IMR-90 (cell line): Measurements from ENCODE around the gene SORBS1. TPM values are rescaled to one million over a fixed set of nuclear protein-coding genes. Genes with fewer than 3 reads are reported as not detected.

ENCODE experiments used
- ATAC-seq: fragments of 200-7000 bp; cut with Tn5 transposase; 2 replicates; pipeline ENCODE4 v1.9.1; 2020; ENCODE audit warnings: low read depth, mild to moderate bottlenecking, moderate library complexity
- BruUV-seq: library from RNA; stranded (reverse); fragments of 400-500 nt; replicated peaks from 2 replicates; lab custom pipeline; 2021; lab: Mats Ljungman, UMichigan
- CTCF ChIA-PET: fragments of 300-600 bp; formaldehyde crosslinking; extraction: SDS; loops from one replicate; lab custom pipeline; 2021; ENCODE audit warnings: antibody characterized with exemption; lab: Yijun Ruan, JAX
- POLR2A ChIA-PET: fragments of 300-600 bp; sonication (Branson Sonifier 250); formaldehyde crosslinking; loops from one replicate; lab custom pipeline; 2022; ENCODE audit warnings: antibody characterized with exemption; ENCODE audit not compliant: unreplicated experiment; lab: Charles Lee
- DNase-seq: peaks from one replicate; pipeline ENCODE4 v3.0.0; 2013
- H2AFZ ChIP-seq: replicated peaks from 2 replicates; pipeline ENCODE3; 2013; ENCODE audit warnings: low read length, mild to moderate bottlenecking; ENCODE audit not compliant: poor library complexity
- H2AK5ac ChIP-seq: 2 replicates; pipeline ENCODE4 v1.6.1; 2013; ENCODE audit warnings: low read depth, low read length, inconsistent platforms
- H2AK9ac ChIP-seq: replicated peaks from 2 replicates; pipeline ENCODE3; 2013; ENCODE audit warnings: mild to moderate bottlenecking, low read depth, low read length, moderate library complexity; ENCODE audit not compliant: poor library complexity
- H2BK120ac ChIP-seq: 2 replicates; pipeline ENCODE4 v1.6.1; 2013; ENCODE audit warnings: low read depth, low read length, inconsistent platforms
- H2BK15ac ChIP-seq: 3 replicates; pipeline ENCODE4 v1.6.1; 2013; ENCODE audit warnings: low read depth, low read length, inconsistent platforms
- H2BK20ac ChIP-seq: 2 replicates; pipeline ENCODE4 v1.6.1; 2013; ENCODE audit warnings: low read depth, mild to moderate bottlenecking, inconsistent platforms, low read length, moderate library complexity
- H2BK5ac ChIP-seq: 2 replicates; pipeline ENCODE4 v1.6.1; 2013; ENCODE audit warnings: mild to moderate bottlenecking, low read depth, low read length, inconsistent platforms; ENCODE audit not compliant: poor library complexity, severe bottlenecking
- H3K14ac ChIP-seq: replicated peaks from 2 replicates; pipeline ENCODE4 v1.6.1; 2013; ENCODE audit warnings: low read depth, low read length, inconsistent platforms
- H3K18ac ChIP-seq: 2 replicates; pipeline ENCODE4 v1.6.1; 2013; ENCODE audit warnings: low read depth, low read length, control low read depth
- H3K23ac ChIP-seq: 2 replicates; pipeline ENCODE4 v1.6.1; 2013; ENCODE audit warnings: low read depth, low read length, inconsistent platforms
- H3K27ac ChIP-seq: 2 replicates; pipeline ENCODE4 v1.5.1; 2013; ENCODE audit warnings: mild to moderate bottlenecking, control low read depth, low read length; ENCODE audit not compliant: insufficient read depth
- H3K27me3 ChIP-seq: 2 replicates; pipeline ENCODE4 v1.6.1; 2013; ENCODE audit warnings: low read length; ENCODE audit not compliant: control insufficient read depth, insufficient read depth
- H3K36me3 ChIP-seq: 2 replicates; pipeline ENCODE4 v1.6.1; 2013; ENCODE audit warnings: low read length, mixed read lengths; ENCODE audit not compliant: control insufficient read depth, insufficient read depth
- H3K4ac ChIP-seq: 2 replicates; pipeline ENCODE4 v1.6.1; 2013; ENCODE audit warnings: low read depth, low read length, inconsistent platforms
- H3K4me1 ChIP-seq: 2 replicates; pipeline ENCODE4 v1.6.1; 2013; ENCODE audit warnings: low read length, mixed read lengths; ENCODE audit not compliant: control insufficient read depth, insufficient read depth
- H3K4me2 ChIP-seq: 2 replicates; pipeline ENCODE4 v1.6.1; 2013; ENCODE audit warnings: low read depth, mild to moderate bottlenecking, control low read depth, low read length, moderate library complexity
- H3K4me3 ChIP-seq: 2 replicates; pipeline ENCODE4 v1.5.1; 2013; ENCODE audit warnings: low read depth, mild to moderate bottlenecking, control low read depth, low read length, moderate library complexity; ENCODE audit not compliant: insufficient read depth
- H3K56ac ChIP-seq: 2 replicates; pipeline ENCODE4 v1.6.1; 2013; ENCODE audit warnings: low read length, inconsistent platforms; ENCODE audit not compliant: insufficient read depth; ENCODE audit errors: extremely low read depth
- H3K79me1 ChIP-seq, 2 experiments: 2 replicates each; pipeline ENCODE4 v1.6.1; 2013; ENCODE audit warnings: low read length in 2 of 2, inconsistent platforms in 1 of 2, low read depth in 1 of 2
- H3K9ac ChIP-seq: 2 replicates; pipeline ENCODE4 v1.6.1; 2013; ENCODE audit warnings: low read depth, low read length, control low read depth
- H3K9me1 ChIP-seq: 2 replicates; pipeline ENCODE4 v1.6.1; 2013; ENCODE audit warnings: low read length, inconsistent platforms; ENCODE audit not compliant: insufficient read depth
- H3K9me3 ChIP-seq: 2 replicates; pipeline ENCODE4 v1.6.1; 2013; ENCODE audit warnings: low read length; ENCODE audit not compliant: control insufficient read depth, insufficient read depth
- H4K20me1 ChIP-seq: 2 replicates; pipeline ENCODE4 v1.6.1; 2013; ENCODE audit warnings: low read length, inconsistent platforms; ENCODE audit not compliant: insufficient read depth
- H4K5ac ChIP-seq: 2 replicates; pipeline ENCODE4 v1.6.1; 2013; ENCODE audit warnings: mild to moderate bottlenecking, low read depth, low read length, control low read depth
- H4K8ac ChIP-seq, 2 experiments: 2 replicates each; pipeline ENCODE4 v1.6.1; 2013; ENCODE audit warnings: low read depth in 2 of 2, low read length in 2 of 2, control low read depth in 1 of 2, inconsistent platforms in 1 of 2
- H4K91ac ChIP-seq: 2 replicates; pipeline ENCODE4 v1.6.1; 2013; ENCODE audit warnings: low read depth, low read length, inconsistent platforms; ENCODE audit not compliant: insufficient read depth
- BHLHE40 ChIP-seq: fragments of 150-350 bp; IDR thresholded peaks from 2 replicates; pipeline ENCODE4 v1.6.1; 2016; ENCODE audit warnings: mild to moderate bottlenecking, low read depth, low read length
- FOS ChIP-seq: fragments of 150-350 bp; IDR thresholded peaks from 2 replicates; pipeline ENCODE4 v1.6.1; 2016; ENCODE audit warnings: low read depth, low read length
- MAFK ChIP-seq: IDR thresholded peaks from 2 replicates; pipeline ENCODE4 v1.6.1; 2012; ENCODE audit warnings: low read depth, low read length, improper control_type of control experiment
- MXI1 ChIP-seq: IDR thresholded peaks from 2 replicates; pipeline ENCODE4 v1.6.1; 2012; ENCODE audit warnings: low read depth, mild to moderate bottlenecking, low read length, moderate library complexity, borderline replicate concordance
- NFE2L2 ChIP-seq: fragments of 150-350 bp; IDR thresholded peaks from 2 replicates; pipeline ENCODE4 v1.6.1; 2016; ENCODE audit warnings: low read depth, mild to moderate bottlenecking, low read length
- RAD21 ChIP-seq: IDR thresholded peaks from 2 replicates; pipeline ENCODE4 v1.6.1; 2012; ENCODE audit warnings: low read length, improper control_type of control experiment
- RCOR1 ChIP-seq: IDR thresholded peaks from 2 replicates; pipeline ENCODE4 v1.6.1; 2012; ENCODE audit warnings: mild to moderate bottlenecking, low read length, improper control_type of control experiment; ENCODE audit not compliant: insufficient replicate concordance
- RFX5 ChIP-seq: IDR thresholded peaks from 2 replicates; pipeline ENCODE4 v1.8.0; 2012; ENCODE audit warnings: low read depth, mild to moderate bottlenecking, low read length, moderate library complexity
- WGBS, 2 experiments: methylation state at CpG; one replicate each; pipeline versions ENCODE4 v1.1.5 to v1.1.7; 2013; ENCODE audit warnings: missing lambda C conversion rate in 2 of 2; ENCODE audit not compliant: insufficient read length in 1 of 2; ENCODE audit errors: extremely low coverage in 2 of 2; 5-methylcytosine and 5-hydroxymethylcytosine counted together
- dilution Hi-C: fragments of 300-500 bp; cut with HindIII; formaldehyde crosslinking; loops from one replicate; pipeline ENCODE4 v1.14.3; 2018; ENCODE audit warnings: low sequenced_read_pairs; ENCODE audit not compliant: unreplicated experiment
- in situ Hi-C: fragments of 300-500 bp; cut with MboI; formaldehyde crosslinking; loops from 3 replicates; pipeline ENCODE4 v1.14.3; 2019; ENCODE audit warnings: low sequenced_read_pairs, inconsistent platforms, mixed read lengths
- intact Hi-C: fragments of 100-400 bp; cut with micrococcal nuclease; formaldehyde crosslinking; loops from 2 replicates; pipeline ENCODE4 v1.10.0; 2022
- polyA plus RNA-seq, 3 experiments: library from polyadenylated mRNA; depleted of rRNA; stranded (reverse); fragments of >200 nt; gene quantifications; 2 replicates each; pipeline ENCODE4 v1.2.3, GENCODE V29; 2012; ENCODE audit warnings: low replicate concordance in 1 of 3
- total RNA-seq: library from RNA; depleted of rRNA; stranded (reverse); fragments of >200 nt; gene quantifications from 2 replicates; pipeline ENCODE4 v1.2.3, GENCODE V29; 2012
- TF ChIP-seq, protein P1 (sequence below): fragments of 150-350 bp; IDR thresholded peaks from 2 replicates; pipeline ENCODE4 v1.6.1; 2017; ENCODE audit warnings: mild to moderate bottlenecking, antibody characterized with exemption, low read length, low read depth
- TF ChIP-seq, protein P2 (sequence below): fragments of 150-350 bp; IDR thresholded peaks from 2 replicates; pipeline ENCODE4 v1.6.1; 2016; ENCODE audit warnings: low read depth, mild to moderate bottlenecking, low read length, moderate library complexity, borderline replicate concordance

SORBS1 gene
- total and polyA plus RNA-seq, 2 of the 4 experiments (the other 2 are of a cell fraction) = 0.18 to 0.32 TPM

DNA sequence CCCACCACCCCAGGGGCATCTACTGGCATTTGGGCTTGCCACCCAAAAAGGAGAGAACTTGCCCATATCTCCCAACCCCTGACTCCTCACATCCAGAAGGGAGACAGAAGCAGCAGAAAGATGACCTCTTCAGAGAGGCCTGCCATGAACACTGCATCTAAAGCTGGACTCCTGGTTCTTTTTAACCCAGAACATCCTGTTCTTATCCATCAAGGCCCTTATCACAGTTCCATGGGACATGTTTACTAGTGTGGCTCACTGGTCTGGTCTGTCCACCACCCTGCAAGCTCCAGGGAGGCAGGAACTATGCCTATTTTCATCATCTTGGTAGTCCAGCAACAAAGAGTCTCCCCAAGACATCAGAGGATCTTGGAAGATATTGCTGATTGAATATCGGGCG is 155.5 kb downstream of the SORBS1 start:
- BruUV-seq = no TSS peak
- DNase-seq = no peak
- no CpG with 5 or more reads among the region's 2 CpGs for WGBS, 2 experiments

More for the DNA sequence above, 155.5 kb downstream of the SORBS1 start:
- in situ Hi-C loops = no loop called here
- Histone ChIP-seq H3K4me1 (no peaks in the 10 kb centered on the region), H2BK5ac (no peak overlapping the region), H3K27me3 (no peaks in the 10 kb centered on the region; the same call in 1 of the 2 replicates), H3K23ac (no peak overlapping the region), H3K9ac (no peak overlapping the region), H3K18ac (no peak overlapping the region), H4K8ac (no peak overlapping the region), H3K4me2 (no peak overlapping the region), H4K20me1 (no peaks in the 10 kb centered on the region), H2BK120ac (no peak overlapping the region), H3K79me1 (no peaks in the 10 kb centered on the region), H3K4me3 (no peak overlapping the region), H2AK5ac (no peak overlapping the region), H3K4ac (no peak overlapping the region), H3K56ac (no peak overlapping the region), H3K36me3 (no peaks in the 10 kb centered on the region), H2AFZ (no peak overlapping the region), H3K27ac (no peak overlapping the region), H2AK9ac (no peak overlapping the region), H4K5ac (no peak overlapping the region), H2BK15ac (no peak overlapping the region), H2BK20ac (no peak overlapping the region), H3K14ac (no peak overlapping the region), H3K9me3 (no peaks in the 10 kb centered on the region), H3K9me1 (no peaks in the 10 kb centered on the region), H4K91ac (no peak overlapping the region)
- ChIA-PET CTCF (interaction anchor here (0.6 kb wide), 1 partner anchor 522 kb away, joined by 4 read pairs; no protein-coding TSS in a partner anchor), POLR2A (no interaction called here)
- no peak for ATAC-seq
- TF ChIP-seq RAD21 (no peak), MXI1 (no peak), MAFK (no peak), RFX5 (no peak), FOS (no peak), RCOR1 (no peak), NFE2L2 (no peak), BHLHE40 (no peak)
- TF ChIP-seq, protein P1, sequence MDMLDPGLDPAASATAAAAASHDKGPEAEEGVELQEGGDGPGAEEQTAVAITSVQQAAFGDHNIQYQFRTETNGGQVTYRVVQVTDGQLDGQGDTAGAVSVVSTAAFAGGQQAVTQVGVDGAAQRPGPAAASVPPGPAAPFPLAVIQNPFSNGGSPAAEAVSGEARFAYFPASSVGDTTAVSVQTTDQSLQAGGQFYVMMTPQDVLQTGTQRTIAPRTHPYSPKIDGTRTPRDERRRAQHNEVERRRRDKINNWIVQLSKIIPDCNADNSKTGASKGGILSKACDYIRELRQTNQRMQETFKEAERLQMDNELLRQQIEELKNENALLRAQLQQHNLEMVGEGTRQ = no peak
- TF ChIP-seq, protein P2, sequence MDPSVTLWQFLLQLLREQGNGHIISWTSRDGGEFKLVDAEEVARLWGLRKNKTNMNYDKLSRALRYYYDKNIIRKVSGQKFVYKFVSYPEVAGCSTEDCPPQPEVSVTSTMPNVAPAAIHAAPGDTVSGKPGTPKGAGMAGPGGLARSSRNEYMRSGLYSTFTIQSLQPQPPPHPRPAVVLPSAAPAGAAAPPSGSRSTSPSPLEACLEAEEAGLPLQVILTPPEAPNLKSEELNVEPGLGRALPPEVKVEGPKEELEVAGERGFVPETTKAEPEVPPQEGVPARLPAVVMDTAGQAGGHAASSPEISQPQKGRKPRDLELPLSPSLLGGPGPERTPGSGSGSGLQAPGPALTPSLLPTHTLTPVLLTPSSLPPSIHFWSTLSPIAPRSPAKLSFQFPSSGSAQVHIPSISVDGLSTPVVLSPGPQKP = no peak
- dilution Hi-C loops = no loop called here
- intact Hi-C loops = no loop called here
